Psoas muscle (tissue), 8 donors: Measurements from ENCODE around the gene TIMELESS. TPM values are rescaled to one million over a fixed set of nuclear protein-coding genes. Genes with fewer than 3 reads are reported as not detected.

ENCODE experiments used
- ATAC-seq, 4 donors: fragments of 200-7000 bp; cut with Tn5 transposase; one replicate each; pipeline ENCODE4 v1.9.1; 2020; ENCODE audit warnings: moderate library complexity in 3 of 4, mild to moderate bottlenecking in 2 of 4
- DNase-seq, 2 donors: peaks; one replicate each; pipeline ENCODE4 v3.0.0-alpha.2; 2020
- H3K27ac ChIP-seq: fragments of 200-600 bp; one replicate; pipeline ENCODE4 v1.8.0; 2022
- H3K27me3 ChIP-seq, 3 donors: fragments of 200-600 bp in 1 of 3; one replicate each; pipeline versions ENCODE4 v1.6.1 to v1.8.0; 2013 to 2022; ENCODE audit warnings: low read length in 2 of 3, mild to moderate bottlenecking in 2 of 3, moderate library complexity in 1 of 3; ENCODE audit not compliant: insufficient read depth in 3 of 3
- H3K36me3 ChIP-seq, 2 donors: fragments of 200-600 bp in 1 of 2; one replicate each; pipeline versions ENCODE4 v1.6.1 to v1.8.0; 2013 to 2022; ENCODE audit warnings: low read depth in 1 of 2, mild to moderate bottlenecking in 1 of 2, moderate library complexity in 1 of 2; ENCODE audit not compliant: insufficient read depth in 1 of 2
- H3K4me1 ChIP-seq: fragments of 200-600 bp; one replicate; pipeline ENCODE4 v1.8.0; 2022
- H3K4me3 ChIP-seq: fragments of 200-600 bp; one replicate; pipeline ENCODE4 v1.8.0; 2022; ENCODE audit warnings: mild to moderate bottlenecking
- H3K9me3 ChIP-seq: fragments of 200-600 bp; one replicate; pipeline ENCODE4 v1.8.0; 2022
- WGBS, 3 donors: extraction: QIAGEN DNeasy Blood & Tissue Kit; methylation state at CpG; one replicate each; pipeline versions ENCODE4 v1.1.6 to v1.1.7; 2013; 5-methylcytosine and 5-hydroxymethylcytosine counted together
- intact Hi-C, 2 donors: fragments of 100-400 bp; cut with DNase I; formaldehyde crosslinking; loops; one replicate each; pipeline versions ENCODE4 v1.11.0 to v1.14.2; 2022
- polyA plus RNA-seq, 3 donors: library from polyadenylated mRNA; stranded (reverse); fragments of 200-250 nt; gene quantifications; one replicate each; pipeline ENCODE4 v1.2.3, GENCODE V29; 2013
- total RNA-seq, 4 donors: library from RNA; stranded (reverse); fragmentation: NEBNext Ultra II Directional in 2 of 4; extraction: Animal tissue kit (Norgen Biotek cat#: 25700) in 2 of 4; gene quantifications; one replicate each; pipeline versions ENCODE4 v1.2.1 to v1.2.4, GENCODE V29; 2021 to 2023
- TF ChIP-seq, protein P1 (sequence below): fragments of 200-600 bp; IDR thresholded peaks from one replicate; pipeline ENCODE4 v1.8.0; 2022; ENCODE audit warnings: antibody characterized with exemption
- donor health status: healthy with polysubstance abuse.
- donor health status: DM: no; HTN: no; CAD: no; lungs with moderate emphysema.
- donor health status: Bipolar disorder and iron deficiency.
- donor health status: healthy.
- donor health status: DM: yes; HTN: yes; CAD: no.
- donor health status: DM: no; HTN: no; CAD: no.
- donor health status: DM: no; HTN: no; CAD: no.
- donor health status: DM: yes; HTN: yes; CAD: no.

TIMELESS gene
- total and polyA plus RNA-seq, 7 donors, result 2.8 to 5.2 (median 3.7) TPM

DNA sequence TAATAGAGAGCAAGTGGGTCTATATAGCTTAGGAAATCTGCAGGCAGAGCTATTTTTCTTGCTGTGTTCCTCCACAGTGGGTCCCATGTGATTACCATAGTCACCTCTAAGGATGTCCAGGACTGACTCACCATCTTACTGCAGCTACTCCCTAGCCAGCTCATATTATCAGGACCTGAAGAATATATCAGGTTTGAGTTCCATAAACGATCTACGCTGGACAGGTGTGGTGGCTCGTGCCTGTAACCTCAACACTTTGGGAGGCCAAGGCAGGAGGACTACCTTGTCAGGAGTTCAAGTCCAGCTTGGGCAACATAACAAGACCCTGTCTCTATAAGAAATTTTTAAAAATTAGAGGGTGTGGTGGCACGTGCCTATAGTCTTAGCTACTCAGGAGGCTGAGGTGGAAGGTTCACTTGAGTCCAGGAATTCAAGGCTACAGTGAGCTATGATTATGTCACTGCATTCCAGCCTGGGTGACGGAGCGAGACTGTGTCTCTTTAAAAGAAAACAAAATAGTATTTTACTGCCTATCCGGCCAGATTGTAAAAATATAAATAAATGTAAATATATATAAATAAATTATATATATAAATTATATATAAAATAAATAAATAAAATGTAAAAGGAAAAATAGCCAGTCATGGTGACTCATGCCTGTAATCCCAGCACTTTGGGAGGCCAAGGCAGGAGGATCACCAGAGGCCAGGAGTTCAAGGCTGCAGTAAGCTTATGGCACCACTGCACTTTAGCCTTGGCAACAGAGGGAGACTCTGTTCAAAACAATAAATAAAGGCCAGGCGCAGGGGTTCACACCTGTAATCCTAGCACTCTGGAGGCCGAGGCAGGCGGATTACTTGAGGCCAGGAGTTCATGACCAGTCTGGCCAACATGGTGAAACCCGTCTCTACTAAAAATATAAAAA lies 12.3 kb upstream of the TIMELESS start:
- Histone ChIP-seq H3K27ac (no peak overlapping the region), H3K4me3 (no peak overlapping the region), H3K27me3 (no peaks in the 10 kb centered on the region), H3K4me1 (no peaks in the 10 kb centered on the region), H3K36me3 (no peaks in the 10 kb centered on the region), H3K9me3 (no peaks in the 10 kb centered on the region)
- TF ChIP-seq, protein P1, sequence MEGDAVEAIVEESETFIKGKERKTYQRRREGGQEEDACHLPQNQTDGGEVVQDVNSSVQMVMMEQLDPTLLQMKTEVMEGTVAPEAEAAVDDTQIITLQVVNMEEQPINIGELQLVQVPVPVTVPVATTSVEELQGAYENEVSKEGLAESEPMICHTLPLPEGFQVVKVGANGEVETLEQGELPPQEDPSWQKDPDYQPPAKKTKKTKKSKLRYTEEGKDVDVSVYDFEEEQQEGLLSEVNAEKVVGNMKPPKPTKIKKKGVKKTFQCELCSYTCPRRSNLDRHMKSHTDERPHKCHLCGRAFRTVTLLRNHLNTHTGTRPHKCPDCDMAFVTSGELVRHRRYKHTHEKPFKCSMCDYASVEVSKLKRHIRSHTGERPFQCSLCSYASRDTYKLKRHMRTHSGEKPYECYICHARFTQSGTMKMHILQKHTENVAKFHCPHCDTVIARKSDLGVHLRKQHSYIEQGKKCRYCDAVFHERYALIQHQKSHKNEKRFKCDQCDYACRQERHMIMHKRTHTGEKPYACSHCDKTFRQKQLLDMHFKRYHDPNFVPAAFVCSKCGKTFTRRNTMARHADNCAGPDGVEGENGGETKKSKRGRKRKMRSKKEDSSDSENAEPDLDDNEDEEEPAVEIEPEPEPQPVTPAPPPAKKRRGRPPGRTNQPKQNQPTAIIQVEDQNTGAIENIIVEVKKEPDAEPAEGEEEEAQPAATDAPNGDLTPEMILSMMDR, result no peak
- ATAC-seq, result no peak
- intact Hi-C loops, result loop anchor here (2.0 to 10.0 kb wide), 5 partner anchors 99 to 337 kb away; partner anchors contain the start of genes APOF (in 2 of the 2), STAT2 (in 2 of the 2), ESYT1 (in 1 of the 2) and IL23A (in 1 of the 2)
- no peak for DNase-seq
- 81 to 88% (median 81%) methylated on average over 11 of the region's 11 CpGs for WGBS, 3 donors

DNA sequence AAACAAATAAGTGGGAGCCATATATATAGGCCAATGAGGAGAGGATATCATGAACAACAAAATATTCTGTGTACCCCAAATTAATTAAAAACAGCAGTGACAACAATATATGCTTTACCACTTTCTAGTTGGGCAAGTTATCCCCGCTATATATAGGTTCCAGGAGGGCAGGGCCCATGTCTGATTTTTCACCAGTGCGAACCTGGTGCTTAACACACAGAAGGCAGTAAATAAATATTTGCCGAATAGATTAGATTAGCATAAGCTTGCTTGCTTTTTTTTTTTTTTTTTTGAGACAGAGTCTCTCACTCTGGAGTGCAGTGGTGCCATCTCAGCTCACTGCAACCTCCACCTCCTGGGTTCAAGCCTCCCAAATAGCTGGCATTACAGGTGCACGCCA lies 8.6 kb upstream of the TIMELESS start:
- no peak for ATAC-seq
- TF ChIP-seq, protein P1, result no peak

DNA sequence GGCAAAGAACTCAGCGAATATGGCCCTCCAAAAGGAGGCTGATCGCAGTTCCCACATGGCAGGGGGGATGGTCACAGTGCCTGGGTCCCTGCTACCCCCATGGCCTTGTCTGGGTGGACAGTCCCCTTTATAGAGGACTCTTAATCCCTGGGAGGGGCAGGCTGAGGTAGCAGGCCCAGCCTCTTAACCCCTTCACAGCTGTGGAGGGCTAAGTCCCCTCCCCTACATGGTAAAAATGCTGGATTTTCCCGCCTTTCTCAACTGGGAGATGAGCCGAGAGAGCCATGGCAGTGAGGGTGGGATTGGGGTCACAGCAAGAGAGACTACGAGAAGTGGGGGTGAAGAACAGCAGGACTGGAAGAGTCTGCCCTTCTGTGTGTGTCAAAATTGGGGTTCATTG lies 5.3 kb upstream of the TIMELESS start, which contains the start of gene MIP:
MIP (minus strand) TSS at position 101 of the 400 bp plus-strand sequence; CDS start at position 57, 44 bp downstream.
- Histone ChIP-seq H3K36me3 (no peaks in the 10 kb centered on the region), H3K27me3 (no peaks in the 10 kb centered on the region), H3K4me1 (peaks cover 3% of the 10 kb centered on the region), H3K4me3 (no peak within 1 kb of the TSS), H3K9me3 (no peaks in the 10 kb centered on the region), H3K27ac (no peak within 1 kb of the TSS)
- 82 to 89% (median 86%) methylated on average over 5 of the region's 5 CpGs for WGBS, 3 donors
- intact Hi-C loops, result no loop called here
- TF ChIP-seq, protein P1, result no peak
- no peak for DNase-seq
- ATAC-seq, result no peak

More for the DNA sequence above, 8.6 kb upstream of the TIMELESS start:
- Histone ChIP-seq H3K4me1 (no peaks in the 10 kb centered on the region), H3K27ac (no peak overlapping the region), H3K27me3 (no peaks in the 10 kb centered on the region), H3K9me3 (no peaks in the 10 kb centered on the region), H3K36me3 (no peaks in the 10 kb centered on the region), H3K4me3 (no peak overlapping the region)
- DNase-seq, result no peak
- 89 to 94% (median 90%) methylated on average over 4 of the region's 4 CpGs for WGBS, 3 donors
- intact Hi-C loops, result no loop called here

DNA sequence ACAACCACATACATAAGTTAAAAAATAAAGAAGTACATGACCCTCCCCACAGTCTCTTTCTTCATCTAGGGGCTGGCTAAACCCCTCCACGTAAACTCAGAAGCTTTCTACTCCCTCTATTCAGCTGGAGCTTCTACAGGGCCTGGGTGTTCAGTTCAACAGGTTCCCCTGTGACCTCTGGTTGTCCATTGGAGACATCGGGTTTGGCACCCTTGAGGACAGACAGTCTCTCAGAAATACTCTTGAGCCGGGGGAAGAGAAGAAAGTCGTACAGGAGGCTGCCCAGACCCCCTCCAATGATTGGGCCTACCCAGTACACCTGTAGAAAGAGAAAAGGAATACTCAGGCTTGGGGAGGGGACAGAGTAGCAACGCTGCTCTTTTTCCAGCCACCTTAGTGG lies 1.9 kb upstream of the TIMELESS start:
- H3K36me3 ChIP-seq, result no peaks in the 10 kb centered on the region
- TF ChIP-seq, protein P1, result no peak
- no peak overlapping the region for H3K4me3 ChIP-seq
- no peak overlapping the region for H3K27ac ChIP-seq
- WGBS, 3 donors, result 68 to 75% (median 73%) methylated on average over 5 of the region's 5 CpGs
- H3K4me1 ChIP-seq, result peaks cover 3% of the 10 kb centered on the region
- intact Hi-C loops, result no loop called here
- no peak for ATAC-seq
- no peak for DNase-seq
- no peaks in the 10 kb centered on the region for H3K9me3 ChIP-seq
- no peaks in the 10 kb centered on the region for H3K27me3 ChIP-seq
